Lower leg skin (tissue), 3 donors: ENCODE results near the gene SURF6.

Source experiments
- POLR2A ChIP-seq, 2 donors: fragments of 450-650 bp; IDR thresholded peaks; one replicate each; pipeline ENCODE4 v1.6.1; 2016 to 2017; ENCODE audit warnings: antibody characterized with exemption in 2 of 2, mild to moderate bottlenecking in 1 of 2, moderate library complexity in 1 of 2
- TF ChIP-seq, protein P1 (sequence below), 3 donors: fragments of 450-650 bp; IDR thresholded peaks; one replicate each; pipeline ENCODE4 v1.5.1; 2016; ENCODE audit warnings: antibody characterized with exemption in 3 of 3, mild to moderate bottlenecking in 3 of 3, moderate library complexity in 2 of 3

DNA sequence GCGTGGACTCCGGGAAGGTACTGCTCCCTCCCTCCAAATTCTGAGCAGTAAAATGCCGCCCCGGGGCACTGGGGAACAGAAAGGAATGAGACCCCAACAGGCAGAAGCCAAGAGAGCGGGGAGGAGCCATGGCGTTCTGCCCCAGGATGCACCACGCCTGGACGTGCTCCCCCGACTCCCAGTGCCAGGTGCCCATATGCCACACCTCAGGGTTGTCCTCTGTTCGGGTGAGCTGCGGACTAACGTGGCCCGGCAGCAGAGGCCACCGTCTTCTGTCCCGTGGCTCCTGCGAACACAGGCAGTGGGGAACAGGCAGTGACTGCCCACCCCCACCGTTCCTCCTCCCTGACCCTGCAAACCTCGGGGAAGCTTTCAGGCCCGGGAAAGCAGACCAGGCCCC, 4.8 kb downstream of the SURF6 start:
- TF ChIP-seq, protein P1, sequence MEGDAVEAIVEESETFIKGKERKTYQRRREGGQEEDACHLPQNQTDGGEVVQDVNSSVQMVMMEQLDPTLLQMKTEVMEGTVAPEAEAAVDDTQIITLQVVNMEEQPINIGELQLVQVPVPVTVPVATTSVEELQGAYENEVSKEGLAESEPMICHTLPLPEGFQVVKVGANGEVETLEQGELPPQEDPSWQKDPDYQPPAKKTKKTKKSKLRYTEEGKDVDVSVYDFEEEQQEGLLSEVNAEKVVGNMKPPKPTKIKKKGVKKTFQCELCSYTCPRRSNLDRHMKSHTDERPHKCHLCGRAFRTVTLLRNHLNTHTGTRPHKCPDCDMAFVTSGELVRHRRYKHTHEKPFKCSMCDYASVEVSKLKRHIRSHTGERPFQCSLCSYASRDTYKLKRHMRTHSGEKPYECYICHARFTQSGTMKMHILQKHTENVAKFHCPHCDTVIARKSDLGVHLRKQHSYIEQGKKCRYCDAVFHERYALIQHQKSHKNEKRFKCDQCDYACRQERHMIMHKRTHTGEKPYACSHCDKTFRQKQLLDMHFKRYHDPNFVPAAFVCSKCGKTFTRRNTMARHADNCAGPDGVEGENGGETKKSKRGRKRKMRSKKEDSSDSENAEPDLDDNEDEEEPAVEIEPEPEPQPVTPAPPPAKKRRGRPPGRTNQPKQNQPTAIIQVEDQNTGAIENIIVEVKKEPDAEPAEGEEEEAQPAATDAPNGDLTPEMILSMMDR (IDR thresholded peaks at IDR 0.05), result no peak
- TF ChIP-seq POLR2A (IDR thresholded peaks at IDR 0.05), result no peak
